Fibroblast of mammary gland (primary cell): ENCODE results near the gene PDE4B.
A peak's percentile ranks its signal among the peaks of the same experiment; 100 is the strongest.

Source experiments
- DNase-seq: peaks from one replicate; pipeline ENCODE4 v3.0.0-alpha.2; 2010; ENCODE audit warnings: low read depth
- H3K4me3 ChIP-seq: 2 replicates; pipeline ENCODE4 v1.5.1; 2011; ENCODE audit warnings: low read depth, mild to moderate bottlenecking, low read length, moderate library complexity; ENCODE audit not compliant: control insufficient read depth
- CTCF ChIP-seq: conservative IDR thresholded peaks from 2 replicates; pipeline ENCODE4 v1.5.1; 2011; ENCODE audit warnings: low read depth, low read length, inconsistent platforms; ENCODE audit not compliant: control insufficient read depth, insufficient read depth

Gene PDE4B

GRCh38 chr1:66304128-66304527, 511.4 kb downstream of the PDE4B start:
- H3K4me3 ChIP-seq, result no peak overlapping the region
- no peak for TF ChIP-seq CTCF
- DNase-seq, result no peak

- H3K4me3 ChIP-seq, result no peak overlapping the region
- DNase-seq, result no peak
- no peak for TF ChIP-seq CTCF
Observed at GRCh38 chr1:66305927-66306326, 513.2 kb downstream of the PDE4B start.

- DNase-seq, result no peak
- H3K4me3 ChIP-seq, result no peak overlapping the region
- TF ChIP-seq CTCF, result no peak
Observed at GRCh38 chr1:66309006-66309741, 516.5 kb downstream of the PDE4B start.

GRCh38 chr1:66311092-66311491, 518.4 kb downstream of the PDE4B start:
- no peak overlapping the region for H3K4me3 ChIP-seq
- DNase-seq, result no peak
- TF ChIP-seq CTCF, result no peak

GRCh38 chr1:66311628-66312027, 518.9 kb downstream of the PDE4B start:
- no peak for TF ChIP-seq CTCF
- no peak for DNase-seq
- no peak overlapping the region for H3K4me3 ChIP-seq

- no peak for TF ChIP-seq CTCF
- H3K4me3 ChIP-seq, result no peak overlapping the region
- DNase-seq, result no peak
Observed at GRCh38 chr1:66312271-66312990, 519.7 kb downstream of the PDE4B start.

GRCh38 chr1:66313429-66313828, 520.7 kb downstream of the PDE4B start:
- peak; percentile 50 for DNase-seq
- H3K4me3 ChIP-seq, result no peak overlapping the region
- no peak for TF ChIP-seq CTCF
